ENCODE data around the gene CCL3.

CCL3 gene

DNA sequence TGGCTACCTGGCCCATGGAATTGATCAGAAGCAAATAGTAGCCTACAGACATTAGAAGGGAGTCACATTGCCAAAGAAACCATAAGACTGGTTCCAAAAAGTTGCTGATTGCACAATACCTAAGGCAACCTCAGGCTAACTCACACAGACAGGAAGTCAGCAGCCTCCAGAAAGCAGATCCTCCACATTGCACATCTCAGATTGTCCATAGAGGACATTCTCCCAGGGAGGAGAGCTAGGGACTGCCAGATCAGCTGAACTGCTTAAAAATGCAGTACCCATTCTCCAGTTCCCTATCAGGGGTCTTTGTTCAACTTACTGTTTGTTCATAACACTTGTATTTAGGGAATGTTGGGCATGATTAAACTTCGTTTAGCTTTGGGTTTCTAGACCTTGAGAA, 4.2 kb downstream of the CCL3 start:
- TF ChIP-seq TAF1 (IDR thresholded peaks at IDR 0.05; ENCODE audit: low read depth): no peak
- TF ChIP-seq CEBPB (IDR thresholded peaks at IDR 0.05): peak; percentile 26; the same call in 1 of the 2 replicates

DNA sequence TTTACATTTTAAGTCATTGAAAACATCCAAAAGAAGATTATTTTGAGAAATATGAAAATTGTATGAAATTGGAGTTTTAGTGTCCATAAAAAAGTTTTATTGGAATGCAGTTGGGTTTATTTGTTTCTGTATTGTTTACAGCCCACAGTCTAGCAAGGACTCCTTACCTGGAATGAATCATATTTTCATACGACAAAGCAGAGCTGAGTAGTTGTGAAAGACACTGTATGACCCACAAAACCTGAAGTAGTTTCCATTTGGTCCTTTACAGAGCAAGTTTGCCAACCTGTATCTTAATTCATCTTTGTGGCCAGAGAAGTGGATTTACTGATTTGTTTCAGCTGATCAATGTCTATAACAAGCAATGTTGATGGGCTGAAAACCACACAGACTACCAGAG, 15.6 kb downstream of the CCL3 start:
- TF ChIP-seq CREB1 (IDR thresholded peaks at IDR 0.05; ENCODE audit: low read depth): no peak
- TF ChIP-seq, protein P1, sequence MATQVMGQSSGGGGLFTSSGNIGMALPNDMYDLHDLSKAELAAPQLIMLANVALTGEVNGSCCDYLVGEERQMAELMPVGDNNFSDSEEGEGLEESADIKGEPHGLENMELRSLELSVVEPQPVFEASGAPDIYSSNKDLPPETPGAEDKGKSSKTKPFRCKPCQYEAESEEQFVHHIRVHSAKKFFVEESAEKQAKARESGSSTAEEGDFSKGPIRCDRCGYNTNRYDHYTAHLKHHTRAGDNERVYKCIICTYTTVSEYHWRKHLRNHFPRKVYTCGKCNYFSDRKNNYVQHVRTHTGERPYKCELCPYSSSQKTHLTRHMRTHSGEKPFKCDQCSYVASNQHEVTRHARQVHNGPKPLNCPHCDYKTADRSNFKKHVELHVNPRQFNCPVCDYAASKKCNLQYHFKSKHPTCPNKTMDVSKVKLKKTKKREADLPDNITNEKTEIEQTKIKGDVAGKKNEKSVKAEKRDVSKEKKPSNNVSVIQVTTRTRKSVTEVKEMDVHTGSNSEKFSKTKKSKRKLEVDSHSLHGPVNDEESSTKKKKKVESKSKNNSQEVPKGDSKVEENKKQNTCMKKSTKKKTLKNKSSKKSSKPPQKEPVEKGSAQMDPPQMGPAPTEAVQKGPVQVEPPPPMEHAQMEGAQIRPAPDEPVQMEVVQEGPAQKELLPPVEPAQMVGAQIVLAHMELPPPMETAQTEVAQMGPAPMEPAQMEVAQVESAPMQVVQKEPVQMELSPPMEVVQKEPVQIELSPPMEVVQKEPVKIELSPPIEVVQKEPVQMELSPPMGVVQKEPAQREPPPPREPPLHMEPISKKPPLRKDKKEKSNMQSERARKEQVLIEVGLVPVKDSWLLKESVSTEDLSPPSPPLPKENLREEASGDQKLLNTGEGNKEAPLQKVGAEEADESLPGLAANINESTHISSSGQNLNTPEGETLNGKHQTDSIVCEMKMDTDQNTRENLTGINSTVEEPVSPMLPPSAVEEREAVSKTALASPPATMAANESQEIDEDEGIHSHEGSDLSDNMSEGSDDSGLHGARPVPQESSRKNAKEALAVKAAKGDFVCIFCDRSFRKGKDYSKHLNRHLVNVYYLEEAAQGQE (IDR thresholded peaks at IDR 0.05; ENCODE audit: low read depth): no peak
- TF ChIP-seq TEAD4 (IDR thresholded peaks at IDR 0.05): no peak
- TF ChIP-seq, protein P2, sequence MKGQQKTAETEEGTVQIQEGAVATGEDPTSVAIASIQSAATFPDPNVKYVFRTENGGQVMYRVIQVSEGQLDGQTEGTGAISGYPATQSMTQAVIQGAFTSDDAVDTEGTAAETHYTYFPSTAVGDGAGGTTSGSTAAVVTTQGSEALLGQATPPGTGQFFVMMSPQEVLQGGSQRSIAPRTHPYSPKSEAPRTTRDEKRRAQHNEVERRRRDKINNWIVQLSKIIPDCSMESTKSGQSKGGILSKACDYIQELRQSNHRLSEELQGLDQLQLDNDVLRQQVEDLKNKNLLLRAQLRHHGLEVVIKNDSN (IDR thresholded peaks at IDR 0.05): no peak
- TF ChIP-seq, protein P3, sequence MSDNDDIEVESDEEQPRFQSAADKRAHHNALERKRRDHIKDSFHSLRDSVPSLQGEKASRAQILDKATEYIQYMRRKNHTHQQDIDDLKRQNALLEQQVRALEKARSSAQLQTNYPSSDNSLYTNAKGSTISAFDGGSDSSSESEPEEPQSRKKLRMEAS (IDR thresholded peaks at IDR 0.05): no peak
- TF ChIP-seq EP300 (IDR thresholded peaks at IDR 0.05; ENCODE audit: borderline replicate concordance): no peak
- no peak for TF ChIP-seq YY1 (IDR thresholded peaks at IDR 0.05; ENCODE audit: low read depth)
- TF ChIP-seq NFIC (IDR thresholded peaks at IDR 0.05): no peak
- no peak for TF ChIP-seq FOXM1 (IDR thresholded peaks at IDR 0.05; ENCODE audit: borderline replicate concordance, low read depth)
- no peak for TF ChIP-seq ZBTB7A (IDR thresholded peaks at IDR 0.05; ENCODE audit: low read depth)
- no peak for TF ChIP-seq RAD21 (IDR thresholded peaks at IDR 0.05; ENCODE audit: low read depth)
- TF ChIP-seq TCF12 (IDR thresholded peaks at IDR 0.05; ENCODE audit: low read depth): no peak
- TF ChIP-seq CEBPB (IDR thresholded peaks at IDR 0.05): no peak
- TF ChIP-seq TAF1 (IDR thresholded peaks at IDR 0.05; ENCODE audit: low read depth): no peak
- TF ChIP-seq EGR1 (IDR thresholded peaks at IDR 0.05): no peak

DNA sequence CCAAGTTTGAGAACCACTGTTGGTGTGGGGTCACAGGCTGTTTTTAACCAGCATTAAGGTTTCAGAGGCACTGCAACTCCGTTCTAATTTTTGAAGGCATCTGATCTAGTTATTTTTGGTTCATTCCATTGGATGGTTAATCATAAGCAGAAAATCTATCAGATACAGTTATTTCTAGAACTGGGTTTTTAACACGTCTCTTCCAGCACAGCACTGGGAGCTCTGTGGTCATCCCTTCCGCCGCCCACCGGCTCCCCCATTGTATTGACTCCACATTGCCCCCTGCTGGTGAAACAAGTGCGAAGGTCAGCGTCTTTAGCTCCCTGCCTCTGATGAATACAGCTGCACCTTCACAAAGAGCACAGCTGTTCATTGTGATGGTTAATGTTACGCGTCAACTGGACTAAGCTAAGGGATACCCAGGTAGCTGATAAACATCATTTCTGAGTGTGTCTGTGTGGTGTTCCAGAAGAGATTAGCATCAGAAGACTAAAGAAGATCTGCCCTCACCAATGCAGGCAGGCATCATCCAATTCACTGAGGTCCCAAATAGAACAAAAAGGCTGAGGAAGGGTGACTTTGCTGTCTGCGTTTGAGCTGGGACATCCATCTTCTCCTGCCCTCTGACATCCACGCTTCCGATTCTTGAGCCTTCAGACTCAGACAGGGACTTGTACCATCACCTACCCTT, 17.4 kb downstream of the CCL3 start:
- TF ChIP-seq, protein P3 (IDR thresholded peaks at IDR 0.05): no peak
- TF ChIP-seq RAD21 (IDR thresholded peaks at IDR 0.05; ENCODE audit: low read depth): peak; percentile 34; the same call in 1 of the 2 replicates

DNA sequence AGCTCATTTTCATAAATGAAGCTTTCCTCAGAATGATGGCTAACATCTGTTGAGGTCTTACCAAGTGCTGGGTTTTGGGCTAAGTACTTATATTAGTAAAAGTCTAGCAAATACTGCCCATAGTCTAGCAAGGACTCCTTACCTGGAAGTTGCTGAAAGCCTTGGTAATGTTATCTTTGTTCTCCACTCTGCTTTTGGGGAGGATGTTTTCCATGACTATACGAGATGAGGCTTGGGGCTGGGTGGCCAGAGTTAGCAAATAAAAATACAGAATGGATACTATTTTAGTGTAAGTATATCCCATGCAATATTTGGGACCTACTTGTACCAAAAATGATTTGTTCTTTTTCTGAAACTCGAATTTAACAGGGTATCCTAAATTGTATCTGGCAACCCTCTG, 18.2 kb downstream of the CCL3 start:
- TF ChIP-seq ZBTB7A (IDR thresholded peaks at IDR 0.05; ENCODE audit: low read depth): no peak
- TF ChIP-seq, protein P1 (IDR thresholded peaks at IDR 0.05; ENCODE audit: low read depth): no peak
- TF ChIP-seq, protein P3 (IDR thresholded peaks at IDR 0.05): no peak
- TF ChIP-seq YY1 (IDR thresholded peaks at IDR 0.05; ENCODE audit: low read depth): no peak
- TF ChIP-seq CEBPB (IDR thresholded peaks at IDR 0.05): no peak
- TF ChIP-seq, protein P2 (IDR thresholded peaks at IDR 0.05): no peak
- no peak for TF ChIP-seq TCF12 (IDR thresholded peaks at IDR 0.05; ENCODE audit: low read depth)
- no peak for TF ChIP-seq TAF1 (IDR thresholded peaks at IDR 0.05; ENCODE audit: low read depth)
- TF ChIP-seq NFIC (IDR thresholded peaks at IDR 0.05): no peak
- TF ChIP-seq TEAD4 (IDR thresholded peaks at IDR 0.05): no peak
- no peak for TF ChIP-seq CREB1 (IDR thresholded peaks at IDR 0.05; ENCODE audit: low read depth)
- no peak for TF ChIP-seq FOXM1 (IDR thresholded peaks at IDR 0.05; ENCODE audit: borderline replicate concordance, low read depth)
- TF ChIP-seq RAD21 (IDR thresholded peaks at IDR 0.05; ENCODE audit: low read depth): no peak
- no peak for TF ChIP-seq EP300 (IDR thresholded peaks at IDR 0.05; ENCODE audit: borderline replicate concordance)
- TF ChIP-seq EGR1 (IDR thresholded peaks at IDR 0.05): no peak

DNA sequence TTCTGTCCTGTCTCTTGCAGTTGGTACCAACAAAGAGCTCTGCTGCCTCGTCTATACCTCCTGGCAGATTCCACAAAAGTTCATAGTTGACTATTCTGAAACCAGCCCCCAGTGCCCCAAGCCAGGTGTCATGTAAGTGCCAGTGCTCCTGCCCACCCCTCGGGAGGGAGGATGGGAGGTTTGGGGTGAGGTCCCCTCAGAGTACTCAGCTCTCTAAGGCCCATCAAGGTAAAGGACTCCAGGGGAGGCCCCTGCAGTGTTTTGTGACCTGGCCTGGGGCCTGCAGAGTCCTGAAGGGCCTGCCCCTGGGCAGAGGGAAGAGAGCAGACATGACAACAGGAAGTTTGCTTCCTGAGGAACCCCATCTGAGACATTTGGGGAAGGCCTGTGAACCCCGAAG, 19.5 kb downstream of the CCL3 start:
- TF ChIP-seq, protein P3 (IDR thresholded peaks at IDR 0.05): no peak
- TF ChIP-seq EP300 (IDR thresholded peaks at IDR 0.05; ENCODE audit: borderline replicate concordance) (no peak), RAD21 (IDR thresholded peaks at IDR 0.05; ENCODE audit: low read depth) (no peak), CREB1 (IDR thresholded peaks at IDR 0.05; ENCODE audit: low read depth) (no peak), CEBPB (IDR thresholded peaks at IDR 0.05) (no peak), EGR1 (IDR thresholded peaks at IDR 0.05) (no peak), TEAD4 (IDR thresholded peaks at IDR 0.05) (no peak), TCF12 (IDR thresholded peaks at IDR 0.05; ENCODE audit: low read depth) (no peak), YY1 (IDR thresholded peaks at IDR 0.05; ENCODE audit: low read depth) (no peak)
- TF ChIP-seq, protein P1 (IDR thresholded peaks at IDR 0.05; ENCODE audit: low read depth): no peak
